DMS114 treated with DMSO at 0.1 percent for 48 hours (cell line): ENCODE measurements around the gene ANKRD65.
A peak's percentile ranks its signal among the peaks of the same experiment; 100 is the strongest.
"Not testable (repeated sequence)": the region's sequence is repeated elsewhere in the genome, so short reads cannot be mapped to it uniquely, and the experiment has no call there.

ENCODE experiments used
- DNase-seq: peaks from one replicate; lab custom pipeline; 2025; ENCODE audit not compliant: unreplicated experiment; lab: John Stamatoyannopoulos, UW

Gene ANKRD65

GRCh38 chr1:1399187-1399871, 21.7 kb downstream of the ANKRD65 start, which contains the start of gene CCNL2:
Gene CCNL2 (minus strand): TSS chr1:1399335. CDS start chr1:1399306, 29 bp downstream.
- peak; percentile 92 for DNase-seq

- DNase-seq, result no peak
These were observed 22.3 kb downstream of the ANKRD65 start for GRCh38 chr1:1398677-1399186.

- DNase-seq, result no peak
These were observed 23.1 kb downstream of the ANKRD65 start for GRCh38 chr1:1397839-1398523.

DNA sequence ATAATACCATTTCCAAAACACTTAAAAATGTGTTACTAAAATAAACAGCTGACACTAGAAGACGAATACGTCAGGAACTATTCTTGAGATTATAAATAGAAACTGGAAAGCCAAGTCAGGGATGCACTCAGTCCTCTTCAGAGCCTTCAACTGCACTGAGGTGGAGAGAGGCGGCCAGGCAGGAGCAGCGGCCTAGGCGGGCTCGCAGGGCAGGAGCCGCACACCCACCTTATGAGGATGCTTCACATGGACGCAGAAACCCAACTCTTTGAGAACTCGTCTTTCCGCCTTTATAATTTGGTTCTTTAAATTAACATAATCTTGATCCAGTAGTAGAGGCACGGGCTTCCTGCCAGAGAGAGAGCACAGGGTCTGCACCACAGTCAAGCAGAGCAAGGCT, 25.9 kb downstream of the ANKRD65 start:
- no peak for DNase-seq

- DNase-seq, result no peak
These were observed 27.0 kb downstream of the ANKRD65 start for GRCh38 chr1:1394116-1394515.

DNA sequence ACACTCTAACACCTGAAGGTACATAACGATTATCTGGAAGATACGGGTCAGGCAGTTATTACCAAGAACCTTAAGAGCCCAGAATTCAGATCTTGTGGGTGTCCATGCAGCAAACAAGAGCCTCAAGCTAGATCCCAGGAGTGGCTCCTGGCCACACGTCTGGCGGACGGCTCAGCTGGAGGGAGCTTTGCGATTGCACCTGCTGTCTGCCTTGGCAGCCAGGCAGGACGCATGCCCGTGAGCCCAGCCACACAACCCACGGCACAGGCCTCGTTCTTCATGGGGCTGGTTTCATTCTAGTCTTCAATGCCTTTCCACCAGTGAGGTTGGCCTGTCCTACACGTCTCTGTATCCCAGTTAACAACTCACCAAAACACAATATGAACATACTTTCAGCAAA, 27.6 kb downstream of the ANKRD65 start:
- DNase-seq, result no peak

DNA sequence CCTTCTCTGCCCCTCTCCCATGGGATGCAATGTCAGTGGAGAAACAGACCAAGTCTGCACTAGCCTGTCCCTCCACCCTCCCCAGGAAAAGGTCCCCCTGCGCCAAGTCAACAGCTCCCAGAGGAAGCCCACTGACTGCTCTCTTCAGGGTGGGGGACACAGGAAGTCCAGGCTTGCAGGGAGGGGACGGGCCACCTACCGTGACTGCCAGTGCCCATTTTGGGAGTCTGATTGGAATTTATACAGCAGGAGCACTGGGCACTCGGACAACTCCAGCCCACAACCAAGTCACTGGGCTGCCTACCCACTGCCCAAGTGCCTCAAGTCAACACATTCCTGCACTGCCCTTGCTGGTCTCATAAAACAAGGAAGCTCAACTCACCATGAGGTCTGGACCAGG, 28.1 kb downstream of the ANKRD65 start:
- DNase-seq, result no peak

DNA sequence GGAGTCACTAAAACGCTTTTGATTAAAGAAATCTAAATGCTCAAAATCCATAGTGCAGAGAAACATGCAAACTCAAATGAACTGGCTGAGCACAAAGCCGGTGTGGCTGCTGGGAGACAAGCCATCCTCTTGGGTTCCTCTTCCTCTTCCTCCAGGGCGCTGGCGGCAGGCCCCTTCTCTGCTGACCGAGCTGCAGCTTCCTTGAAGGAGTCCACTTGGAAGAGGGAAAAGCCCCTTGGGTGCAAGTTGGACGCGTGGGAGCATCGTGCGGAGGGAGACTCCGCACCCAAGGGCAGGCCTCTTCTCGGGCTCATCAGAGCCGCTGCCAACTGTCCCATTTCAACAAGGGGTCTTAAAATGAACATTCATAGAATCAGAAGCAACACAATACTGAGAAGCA, 29.9 kb downstream of the ANKRD65 start:
- DNase-seq, result no peak

DNA sequence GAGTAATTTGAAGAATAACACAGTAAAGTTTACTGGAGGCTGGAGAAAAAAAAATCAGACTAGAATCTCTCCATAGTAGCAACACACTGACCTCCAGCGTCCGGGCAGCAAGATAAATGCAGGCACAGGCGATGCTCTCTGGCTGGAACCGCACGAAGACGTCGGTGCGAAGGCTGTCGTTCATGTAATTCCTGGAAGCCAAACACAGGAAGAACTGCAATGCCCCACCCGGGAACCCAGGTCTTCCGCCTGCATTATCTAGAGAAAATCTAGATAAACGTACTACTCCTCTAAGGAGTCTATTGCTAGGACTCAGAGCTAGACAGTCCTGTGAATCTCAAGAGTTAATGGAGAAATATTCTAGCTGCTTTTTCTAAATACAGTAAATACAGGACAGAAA, 30.4 kb downstream of the ANKRD65 start:
- no peak for DNase-seq

GRCh38 chr1:1388078-1388472, 33.0 kb downstream of the ANKRD65 start:
- DNase-seq, result no peak

- no peak for DNase-seq
These were observed 33.7 kb downstream of the ANKRD65 start for GRCh38 chr1:1387098-1388077.

DNA sequence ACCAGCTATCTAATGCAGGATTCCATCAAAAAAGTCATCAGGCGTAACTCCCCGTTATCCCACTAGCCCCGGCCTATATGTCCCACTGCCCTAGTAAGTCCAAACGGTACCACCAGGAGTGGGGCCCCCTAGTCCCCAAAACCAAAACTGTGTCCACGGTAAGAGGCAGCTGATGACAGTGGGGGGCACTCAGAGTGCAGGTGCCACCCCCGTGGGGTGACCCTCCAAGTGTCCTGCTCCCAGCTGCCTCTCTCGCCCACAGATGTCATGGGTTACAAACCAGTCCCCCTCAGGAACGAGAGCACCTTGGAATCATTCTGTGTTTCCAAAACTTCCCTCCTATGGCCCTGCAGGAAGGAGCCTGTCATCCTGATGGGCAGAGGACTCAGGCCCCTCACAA, 35.1 kb downstream of the ANKRD65 start:
- no peak for DNase-seq

DNA sequence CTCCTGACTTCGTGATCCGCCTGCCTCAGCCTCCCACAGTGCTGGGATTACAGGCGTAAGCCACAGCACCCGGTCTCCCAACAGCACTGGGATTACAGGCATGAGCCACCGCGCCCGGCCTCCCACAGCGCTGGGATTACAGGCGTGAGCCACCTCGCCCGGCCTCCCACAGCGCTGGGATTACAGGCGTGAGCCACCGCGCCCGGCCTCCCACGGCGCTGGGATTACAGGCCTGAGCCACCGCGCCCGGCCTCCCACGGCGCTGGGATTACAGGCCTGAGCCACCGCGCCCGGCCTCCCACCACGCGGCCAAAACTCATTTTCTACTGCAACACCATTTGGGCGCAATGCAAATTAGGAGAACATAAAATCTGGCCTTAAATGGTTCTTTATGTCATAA, 35.7 kb downstream of the ANKRD65 start:
- not testable (repeated sequence) for DNase-seq

- no peak for DNase-seq
These were observed 39.8 kb downstream of the ANKRD65 start for GRCh38 chr1:1381294-1381693.

DNA sequence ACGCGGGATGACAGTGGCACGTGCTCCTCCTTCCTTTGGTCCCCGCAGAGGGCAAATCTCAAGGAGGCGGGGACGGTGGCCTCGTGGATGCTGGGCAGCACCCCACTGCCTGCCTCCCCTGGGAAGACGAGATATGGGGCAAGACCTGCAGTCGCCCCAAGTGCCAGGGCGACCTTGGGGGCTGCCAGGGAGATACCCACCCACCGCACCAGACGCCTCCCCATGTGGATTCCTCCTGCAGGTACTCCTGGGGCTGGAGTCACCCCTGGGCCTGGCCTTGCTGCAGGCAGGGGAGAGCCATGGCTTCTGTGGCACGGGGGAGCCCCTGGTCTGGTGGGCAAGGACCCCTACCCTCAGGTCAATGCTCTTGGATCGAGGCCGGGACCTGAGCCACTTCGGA, 40.2 kb downstream of the ANKRD65 start:
- no peak for DNase-seq

- DNase-seq, result no peak
These were observed 43.4 kb downstream of the ANKRD65 start for GRCh38 chr1:1377540-1378205.

DNA sequence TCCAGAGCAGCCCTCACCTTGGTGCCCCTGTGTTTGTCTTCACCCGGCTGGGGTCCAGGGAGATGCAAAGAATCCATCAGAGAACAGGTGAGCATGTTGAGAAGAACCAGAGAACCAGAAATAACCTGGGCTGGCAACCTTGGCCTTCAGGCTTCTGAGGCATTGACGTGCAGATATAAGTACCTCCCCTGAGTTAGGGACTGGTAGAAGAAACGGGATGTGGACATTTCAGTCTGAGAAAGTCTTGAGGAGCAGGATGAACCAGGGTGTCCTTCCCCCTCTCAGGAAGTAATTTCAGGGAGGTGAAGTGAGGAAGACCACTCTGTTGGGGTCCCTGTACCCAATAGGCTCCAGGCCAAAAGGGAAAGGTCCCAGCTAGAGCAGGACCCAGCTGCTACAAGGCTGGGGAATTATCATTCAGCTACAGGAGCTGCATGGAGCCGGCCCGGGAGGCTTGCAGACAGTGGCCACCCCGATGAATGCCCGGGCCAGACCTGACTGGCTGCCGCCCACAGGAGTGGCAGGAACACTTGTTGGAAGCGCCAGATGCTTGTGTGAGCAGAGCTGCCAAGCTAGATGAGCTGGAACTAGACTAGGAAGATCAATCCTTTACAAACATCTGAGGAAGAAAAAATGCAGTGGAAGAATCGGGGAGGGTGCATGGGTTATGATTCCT, 44.4 kb downstream of the ANKRD65 start:
- DNase-seq, result no peak

DNA sequence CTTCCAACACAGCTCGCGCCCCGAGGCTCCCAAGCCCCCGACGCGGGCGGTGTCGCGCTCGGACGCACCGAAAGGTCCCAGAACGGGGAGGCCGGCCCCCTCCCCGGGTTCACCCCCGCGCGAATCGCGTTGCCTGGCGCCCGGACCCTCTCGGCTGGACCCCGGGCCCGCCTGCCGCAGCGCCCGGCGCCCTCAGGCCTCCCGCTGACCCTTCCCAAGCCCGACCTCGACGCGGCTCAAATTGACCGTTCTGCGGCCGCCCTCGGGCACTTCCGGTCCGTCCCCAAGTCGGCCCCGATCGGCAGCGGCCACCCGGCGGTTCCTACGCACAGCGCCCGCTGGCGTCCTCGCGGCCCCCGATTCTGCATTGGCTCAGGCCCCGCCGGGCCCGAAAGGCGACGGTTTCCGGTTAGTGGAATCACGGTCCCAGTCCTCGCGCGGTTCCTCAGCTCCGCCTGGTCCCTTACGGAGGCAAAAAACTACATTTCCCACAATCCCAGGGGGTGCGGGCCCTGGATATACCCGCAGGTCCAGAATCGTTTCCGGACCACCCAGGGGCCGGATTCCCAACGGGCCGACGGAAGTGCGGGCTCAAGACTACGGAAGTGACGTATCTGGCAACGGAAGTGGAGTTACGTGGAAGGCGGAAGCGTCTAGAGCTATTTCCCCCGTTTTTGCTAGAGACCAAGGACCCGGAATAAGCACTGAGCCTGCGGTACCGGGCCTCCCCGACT, 46.0 kb downstream of the ANKRD65 start, which contains the start of gene AURKAIP1:
TSS of gene AURKAIP1 (minus strand) at position 279 of the 734 bp plus-strand sequence. CDS start 451 bp downstream, outside the sequence.
- peak; percentile 97 for DNase-seq

- no peak for DNase-seq
These were observed 46.5 kb downstream of the ANKRD65 start for GRCh38 chr1:1374589-1374928.
